Lower lobe of right lung (tissue), 2 donors: ENCODE data around the gene DPYSL4. TPM values are rescaled to one million over a fixed set of nuclear protein-coding genes. Genes with fewer than 3 reads are reported as not detected.

Experiments
- ATAC-seq, 2 donors: fragments of 200-7000 bp; cut with Tn5 transposase; one replicate each; pipeline ENCODE4 v1.9.1; 2020 to 2022; ENCODE audit warnings: mild to moderate bottlenecking in 2 of 2, moderate library complexity in 2 of 2
- DNase-seq: peaks from one replicate; pipeline ENCODE4 v3.0.0-alpha.2; 2020
- H3K27ac ChIP-seq: fragments of 200-600 bp; one replicate; pipeline ENCODE4 v1.8.0; 2022
- H3K27me3 ChIP-seq: fragments of 200-600 bp; one replicate; pipeline ENCODE4 v1.8.0; 2022; ENCODE audit warnings: low read depth
- H3K36me3 ChIP-seq: fragments of 200-600 bp; one replicate; pipeline ENCODE4 v1.8.0; 2022; ENCODE audit warnings: mild to moderate bottlenecking
- H3K4me1 ChIP-seq: fragments of 200-600 bp; one replicate; pipeline ENCODE4 v1.8.0; 2022
- H3K4me3 ChIP-seq: fragments of 200-600 bp; one replicate; pipeline ENCODE4 v1.8.0; 2022; ENCODE audit warnings: mild to moderate bottlenecking
- H3K9me3 ChIP-seq: fragments of 200-600 bp; one replicate; pipeline ENCODE4 v1.8.0; 2022
- CTCF ChIP-seq: fragments of 200-600 bp; IDR thresholded peaks from one replicate; pipeline ENCODE4 v1.8.0; 2022; ENCODE audit warnings: antibody characterized with exemption, mild to moderate bottlenecking
- intact Hi-C: fragments of 100-400 bp; cut with DNase I; formaldehyde crosslinking; loops from one replicate; pipeline ENCODE4 v1.11.0; 2022
- total RNA-seq: library from RNA; stranded (reverse); fragmentation: NEBNext Ultra II Directional; extraction: Animal tissue kit (Norgen Biotek cat#: 25700); gene quantifications from one replicate; pipeline ENCODE4 v1.2.1, GENCODE V29; 2021
- donor health status: DM: no; HTN: yes; CAD: no; lungs with severe emphysema.

Gene DPYSL4
- total RNA-seq, 1 donor from 2014 or later, result 2.1 TPM

- Histone ChIP-seq H3K36me3 (no peaks in the 10 kb centered on the region), H3K4me3 (no peak overlapping the region), H3K27ac (no peak overlapping the region), H3K9me3 (no peaks in the 10 kb centered on the region), H3K4me1 (no peaks in the 10 kb centered on the region), H3K27me3 (peaks cover 18% of the 10 kb centered on the region)
- TF ChIP-seq CTCF, result no peak
- intact Hi-C loops, result no loop called here
- DNase-seq (peak; percentile 41), ATAC-seq (no peak)
These were observed 21.9 kb upstream of the DPYSL4 start for GRCh38 chr10:132164761-132165278.

- H3K27me3 ChIP-seq, result peaks cover 18% of the 10 kb centered on the region
These were observed 21.2 kb upstream of the DPYSL4 start for GRCh38 chr10:132165416-132165980.

GRCh38 chr10:132166216-132166950 lies 20.4 kb upstream of the DPYSL4 start:
- intact Hi-C loops, result no loop called here
- no peaks in the 10 kb centered on the region for H3K36me3 ChIP-seq
- no peaks in the 10 kb centered on the region for H3K4me1 ChIP-seq
- no peak for ATAC-seq
- no peak overlapping the region for H3K4me3 ChIP-seq
- no peak for TF ChIP-seq CTCF
- H3K27ac ChIP-seq, result no peak overlapping the region
- H3K27me3 ChIP-seq, result peaks cover 18% of the 10 kb centered on the region
- DNase-seq, result peak; percentile 28
- H3K9me3 ChIP-seq, result no peaks in the 10 kb centered on the region

More at GRCh38 chr10:132165416-132165980, 21.2 kb upstream of the DPYSL4 start:
- H3K9me3 ChIP-seq, result no peaks in the 10 kb centered on the region
- H3K27ac ChIP-seq, result no peak overlapping the region
- no peak overlapping the region for H3K4me3 ChIP-seq
- no peaks in the 10 kb centered on the region for H3K36me3 ChIP-seq
- no peaks in the 10 kb centered on the region for H3K4me1 ChIP-seq
- ATAC-seq (no peak), DNase-seq (peak; percentile 32)
- intact Hi-C loops, result no loop called here
- no peak for TF ChIP-seq CTCF

GRCh38 chr10:132167041-132167674 lies 19.6 kb upstream of the DPYSL4 start:
- Histone ChIP-seq H3K27me3 (peaks cover 18% of the 10 kb centered on the region), H3K36me3 (no peaks in the 10 kb centered on the region), H3K9me3 (no peaks in the 10 kb centered on the region), H3K4me1 (no peaks in the 10 kb centered on the region), H3K4me3 (no peak overlapping the region), H3K27ac (no peak overlapping the region)
- ATAC-seq, result no peak
- peak; percentile 32 for DNase-seq
- no peak for TF ChIP-seq CTCF
- intact Hi-C loops, result no loop called here

- Histone ChIP-seq H3K36me3 (no peaks in the 10 kb centered on the region), H3K27me3 (peaks cover 17% of the 10 kb centered on the region), H3K4me3 (no peak overlapping the region), H3K9me3 (no peaks in the 10 kb centered on the region), H3K4me1 (no peaks in the 10 kb centered on the region), H3K27ac (no peak overlapping the region)
- intact Hi-C loops, result no loop called here
- DNase-seq (peak; percentile 23), ATAC-seq (no peak)
- no peak for TF ChIP-seq CTCF
These were observed 18.8 kb upstream of the DPYSL4 start for GRCh38 chr10:132167976-132168375.
